OCI-LY3 (cell line): Measurements from ENCODE around the gene CAMK1D.

Source experiments
- CTCF ChIP-seq: fragments of 200-600, 300-600 bp; sonication (generic); IDR thresholded peaks from 2 replicates; pipeline ENCODE4 v1.5.1; 2014; ENCODE audit warnings: antibody characterized with exemption, low read length, low read depth
- EZH2phosphoT487 ChIP-seq: fragments of 200-600 bp; shearing (Covaris generic); IDR thresholded peaks from 2 replicates; pipeline ENCODE4 v1.6.1; 2018; ENCODE audit warnings: antibody characterized with exemption, mixed run types, low read depth

GRCh38 chr10:12351889-12352288 lies 2.5 kb downstream of the CAMK1D start:
- no peak for TF ChIP-seq CTCF
- TF ChIP-seq EZH2phosphoT487 = no peak
